GM19455 (cell line): Measurements from ENCODE around the gene RASGRF2.
"Not testable (repeated sequence)": the region's sequence is repeated elsewhere in the genome, so short reads cannot be mapped to it uniquely, and the experiment has no call there.

Experiments
- ATAC-seq: cut with Tn5 transposase; IDR thresholded peaks from one replicate; pipeline ENCODE4 v1.9.1; 2021; ENCODE audit not compliant: unreplicated experiment

RASGRF2 gene

GRCh38 chr5:80978772-80979317 lies 18.7 kb downstream of the RASGRF2 start:
- no peak for ATAC-seq

- ATAC-seq, result no peak
Observed at GRCh38 chr5:80982093-80982492, 21.9 kb downstream of the RASGRF2 start.

- no peak for ATAC-seq
Observed at GRCh38 chr5:80985600-80986228, 25.6 kb downstream of the RASGRF2 start.

- ATAC-seq, result no peak
Observed at GRCh38 chr5:80986382-80986781, 26.2 kb downstream of the RASGRF2 start.

GRCh38 chr5:80987078-80987766 lies 27.1 kb downstream of the RASGRF2 start:
- no peak for ATAC-seq

DNA sequence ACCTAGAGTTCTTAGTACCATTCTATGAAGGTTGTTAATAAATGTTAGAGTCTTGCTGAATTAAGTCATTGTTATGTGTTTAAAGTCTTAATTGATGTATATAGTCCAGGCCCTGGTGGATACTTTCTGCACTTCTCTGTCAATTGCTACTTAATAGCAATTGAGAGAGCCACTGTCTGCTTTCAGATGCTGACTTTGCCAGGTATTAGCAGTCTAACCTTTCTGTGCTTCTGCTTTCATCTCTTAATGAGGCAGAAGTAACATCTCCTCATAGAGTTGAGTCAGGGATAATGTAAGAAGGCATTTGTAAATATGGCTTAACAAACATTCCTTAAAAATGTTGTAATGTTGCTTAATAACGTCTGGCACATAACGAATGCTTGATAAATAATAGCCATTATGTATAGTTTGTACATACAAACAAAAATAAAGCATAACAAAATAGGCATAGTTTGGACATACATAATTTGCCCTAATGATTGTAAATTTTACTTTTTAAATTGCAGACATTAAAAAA lies 28.3 kb downstream of the RASGRF2 start:
- ATAC-seq, result no peak

DNA sequence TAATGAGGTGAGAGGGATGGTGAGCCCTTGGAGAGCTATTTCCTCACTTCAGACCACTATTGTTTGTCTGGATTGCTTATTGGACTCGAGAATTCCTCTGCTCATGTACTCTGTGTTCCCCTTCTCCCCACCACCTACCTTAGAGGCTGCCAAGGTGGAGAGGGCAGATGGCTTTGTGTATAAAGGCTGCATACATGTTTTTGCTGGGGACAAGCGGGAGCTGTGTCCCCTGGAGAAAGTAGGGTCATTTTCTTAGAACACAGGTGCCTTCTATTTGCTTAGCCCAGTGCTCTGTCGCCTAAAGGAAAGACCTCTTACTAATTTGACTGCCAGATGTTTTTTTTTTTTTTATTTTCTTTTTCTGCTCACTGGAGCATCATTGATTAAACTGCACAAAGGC lies 29.7 kb downstream of the RASGRF2 start:
- ATAC-seq, result no peak

DNA sequence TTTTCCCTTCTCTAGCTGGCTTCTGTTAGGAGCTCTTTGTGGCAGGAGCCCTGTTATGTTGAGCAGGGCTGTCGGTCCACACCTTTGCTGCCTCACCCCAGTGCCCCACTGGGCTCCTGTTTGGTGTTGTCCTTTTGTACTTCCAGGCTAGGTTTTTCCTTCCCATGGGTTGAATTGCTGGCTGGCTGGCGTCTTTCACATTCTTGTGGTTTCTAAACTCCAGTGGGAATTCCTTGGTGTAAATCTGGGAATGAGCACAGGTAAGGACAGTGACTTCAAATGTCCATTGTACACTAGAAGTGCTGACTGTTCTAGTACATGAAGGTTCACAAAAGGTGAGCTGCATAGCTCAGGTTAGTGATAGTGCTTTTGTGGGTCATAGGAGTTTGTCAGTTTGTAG lies 30.4 kb downstream of the RASGRF2 start:
- ATAC-seq, result no peak

DNA sequence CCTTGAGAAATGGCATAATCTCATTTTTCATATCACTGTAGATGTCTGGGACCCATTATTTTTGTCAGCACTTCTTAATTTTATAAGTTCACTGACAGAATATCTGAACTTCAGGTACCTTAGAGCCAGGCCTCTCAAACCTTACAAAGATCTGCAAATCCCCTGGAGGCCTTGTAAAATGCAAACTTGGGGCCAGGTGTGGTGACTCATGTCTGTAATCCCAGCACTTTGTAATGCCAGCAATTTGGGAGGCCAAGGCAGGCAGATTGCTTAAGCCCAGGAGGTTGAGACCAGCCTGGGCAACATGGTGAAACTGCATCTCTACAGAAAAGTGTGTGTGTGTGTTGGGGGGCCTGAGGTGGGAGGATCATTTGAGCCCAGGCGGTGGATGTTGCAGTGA lies 30.8 kb downstream of the RASGRF2 start:
- no peak for ATAC-seq

GRCh38 chr5:80995908-80996307 lies 35.7 kb downstream of the RASGRF2 start:
- no peak for ATAC-seq

DNA sequence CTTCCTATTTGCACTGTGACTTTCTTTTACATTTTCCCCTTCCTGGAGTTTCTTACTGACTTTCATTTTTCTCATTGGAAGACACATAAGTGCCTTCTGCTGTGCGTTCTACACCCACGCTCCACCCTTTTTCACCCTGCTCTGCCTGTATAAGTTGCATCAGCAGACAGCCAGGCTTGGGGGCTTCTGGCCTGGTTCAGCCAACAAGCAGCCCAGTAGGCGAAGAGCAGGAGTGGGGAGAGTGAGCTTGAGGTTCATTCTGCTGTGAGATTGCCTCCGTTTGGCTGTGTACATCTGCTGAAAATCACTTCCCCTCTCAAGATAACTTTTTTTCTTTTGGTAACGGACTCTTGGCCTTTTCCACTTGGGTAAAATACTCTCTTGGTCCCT lies 38.4 kb downstream of the RASGRF2 start:
- ATAC-seq, result no peak

DNA sequence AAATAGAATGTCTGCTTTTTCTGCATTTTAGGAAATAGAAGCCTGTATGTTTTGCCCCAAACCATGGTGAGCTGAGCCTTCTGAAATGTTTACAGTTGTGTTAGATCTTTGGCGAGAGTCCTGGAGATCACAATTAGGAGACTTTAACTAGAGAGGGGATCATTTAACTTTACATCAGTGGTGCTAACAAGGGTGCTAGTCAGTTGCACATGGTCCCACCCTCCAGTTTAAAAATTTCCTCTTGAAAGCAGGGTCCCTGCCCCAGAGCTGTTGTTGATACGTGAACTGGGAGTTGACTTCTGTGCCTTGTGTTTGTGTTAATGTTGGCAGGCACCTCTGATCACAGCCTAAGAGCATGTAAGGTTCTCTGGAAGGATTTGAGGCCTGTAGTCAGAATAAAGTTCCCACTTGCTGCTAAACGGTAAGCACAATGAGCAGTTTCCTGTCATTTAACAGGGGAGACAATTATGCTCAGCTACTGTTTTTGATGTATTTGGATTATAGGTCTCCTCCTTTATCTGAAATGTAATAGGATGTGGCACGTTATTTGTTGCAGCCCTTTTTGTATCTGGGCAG lies 43.7 kb downstream of the RASGRF2 start:
- no peak for ATAC-seq

GRCh38 chr5:81005708-81006107 lies 45.5 kb downstream of the RASGRF2 start:
- ATAC-seq, result no peak

DNA sequence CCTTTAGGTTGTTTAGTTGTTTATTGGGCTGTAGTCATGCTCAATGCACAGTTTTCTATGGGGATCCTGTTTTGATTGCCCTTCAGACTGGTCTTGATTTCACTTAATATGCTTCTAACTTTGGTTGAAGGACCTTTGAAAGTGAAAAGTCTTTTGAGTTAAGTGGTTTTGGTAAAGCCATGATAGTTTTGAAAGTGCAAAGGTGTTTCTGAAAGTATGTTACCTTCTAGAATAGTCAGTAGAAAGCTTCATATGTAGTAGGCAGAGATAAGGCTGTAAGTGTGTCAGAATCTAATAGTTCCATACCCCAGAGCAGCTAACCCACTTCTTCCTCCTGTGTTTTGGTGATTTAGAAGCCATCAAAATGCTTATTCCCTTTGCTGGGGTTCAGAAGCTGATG lies 46.1 kb downstream of the RASGRF2 start:
- ATAC-seq, result no peak

DNA sequence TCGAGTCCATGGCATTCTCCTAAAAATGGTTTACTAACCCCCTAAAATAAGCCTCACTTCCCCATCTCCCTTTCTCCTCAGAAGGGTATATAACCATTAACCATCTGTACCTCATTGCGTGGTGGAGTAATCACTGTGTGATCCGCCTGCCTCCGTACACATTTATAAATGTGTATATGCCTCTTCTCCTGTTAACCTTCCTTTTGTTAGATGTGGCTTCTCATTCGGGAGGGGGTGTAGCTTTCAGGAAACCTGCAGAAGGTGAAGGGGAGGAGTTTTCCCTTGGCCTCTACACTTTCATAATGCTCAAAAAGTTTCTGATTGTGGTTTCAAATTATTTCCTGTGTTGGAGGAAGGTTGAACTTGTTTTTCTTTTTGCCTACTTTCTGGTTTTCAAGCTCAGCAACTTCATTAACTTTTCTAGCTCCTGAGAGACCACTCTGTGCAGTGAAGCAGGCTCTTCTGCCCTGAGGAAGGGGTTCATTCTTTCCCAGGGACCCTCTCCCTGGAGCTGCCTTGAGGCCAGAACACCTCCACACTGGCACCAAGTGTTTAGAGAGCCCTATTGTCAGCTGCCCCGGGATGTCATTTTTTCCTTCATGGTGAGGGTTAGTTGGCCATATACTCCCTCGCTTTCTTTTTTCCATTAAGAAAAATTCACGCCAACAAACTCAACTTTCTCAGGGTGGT lies 46.9 kb downstream of the RASGRF2 start:
- no peak for ATAC-seq

DNA sequence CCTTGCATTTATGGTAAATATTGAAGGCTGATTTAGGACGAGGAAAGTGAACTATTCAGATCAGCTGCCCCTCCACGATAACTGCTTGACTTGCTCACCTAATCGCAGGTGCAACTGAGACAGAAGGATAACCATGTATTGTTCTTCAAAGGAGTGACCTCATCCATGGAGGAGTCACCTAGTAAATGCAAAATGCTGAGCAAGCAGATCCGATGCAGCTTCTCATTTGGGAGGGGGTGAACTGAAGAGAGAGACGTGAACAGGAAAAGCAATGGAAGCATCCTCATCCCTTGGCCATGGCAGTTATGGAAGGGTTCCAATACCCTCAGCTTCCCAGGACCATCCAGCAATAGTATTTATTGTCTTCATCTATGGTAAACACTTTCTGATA lies 47.5 kb downstream of the RASGRF2 start:
- no peak for ATAC-seq

GRCh38 chr5:81010336-81011169 lies 50.4 kb downstream of the RASGRF2 start:
- ATAC-seq, result no peak

DNA sequence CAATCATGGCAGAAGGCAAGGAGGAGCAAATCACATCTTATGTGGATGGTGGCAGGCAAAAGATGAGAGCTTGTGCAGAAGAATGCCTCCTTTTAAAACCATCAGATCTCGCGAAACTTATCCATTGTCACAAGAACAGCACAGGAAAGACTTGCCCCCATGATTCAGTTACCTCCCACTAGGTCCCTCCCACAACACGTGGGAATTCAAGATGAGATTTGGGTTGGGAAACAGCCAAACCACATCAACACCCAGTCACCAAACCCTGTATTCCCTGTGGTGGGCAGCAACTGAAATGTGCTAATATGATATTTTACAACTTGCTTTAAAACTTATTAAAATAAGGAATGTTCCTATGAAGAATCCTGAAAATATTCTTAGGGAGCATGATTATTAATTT lies 54.2 kb downstream of the RASGRF2 start:
- no peak for ATAC-seq

- no peak for ATAC-seq
Observed at GRCh38 chr5:81016116-81016515, 56.0 kb downstream of the RASGRF2 start.

DNA sequence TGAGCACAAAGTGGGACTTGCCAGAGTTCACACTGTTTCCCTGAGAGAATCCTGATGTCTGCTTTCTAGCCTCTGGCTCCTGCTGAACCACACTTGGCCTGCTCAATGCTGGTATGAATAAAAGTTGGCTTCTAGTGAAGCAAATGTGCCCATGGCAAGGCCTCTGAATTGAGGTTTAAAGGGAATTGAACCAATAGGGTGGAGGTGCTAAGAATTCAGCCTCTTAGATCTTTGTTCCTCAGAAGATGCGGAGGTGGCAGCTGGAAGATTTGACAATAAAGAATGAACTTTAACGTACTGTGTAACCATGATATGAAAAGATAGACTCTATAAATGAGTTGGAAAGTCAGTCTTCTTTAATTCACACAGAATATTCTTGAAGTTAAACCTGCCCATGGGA lies 57.2 kb downstream of the RASGRF2 start:
- no peak for ATAC-seq

GRCh38 chr5:81018608-81019007 lies 58.4 kb downstream of the RASGRF2 start:
- not testable (repeated sequence) for ATAC-seq
